ENCODE measurements around the gene CDKAL1. TPM values are rescaled to one million over a fixed set of nuclear protein-coding genes. Genes with fewer than 3 reads are reported as not detected.

Gene CDKAL1
- total and polyA plus RNA-seq, 2 of the 8 experiments (the other 6 are each of a cell fraction or from before 2014, with no cell fraction given), result 8.4 to 24.6 TPM

DNA sequence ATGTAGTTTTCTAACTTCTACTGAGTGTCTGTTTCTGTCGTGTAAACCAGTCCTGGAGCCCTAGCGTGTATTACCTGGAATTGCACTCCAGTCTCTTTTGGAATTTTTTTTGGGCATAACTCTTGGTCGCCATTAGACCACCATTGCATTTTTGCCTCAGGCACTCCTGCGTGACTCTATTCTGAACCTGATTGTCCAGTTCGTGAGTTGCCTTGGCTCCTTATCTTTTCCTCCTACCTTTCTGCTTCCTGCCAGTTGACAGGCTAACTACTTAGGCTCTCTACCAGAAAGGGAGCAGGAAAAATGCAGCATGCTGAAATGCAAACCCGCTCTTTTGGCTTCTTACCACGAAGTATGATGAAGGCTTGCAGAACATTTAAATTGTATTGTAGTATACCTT lies 568.4 kb downstream of the CDKAL1 start:
- no peak overlapping the region for H3K4me3 ChIP-seq (ENCODE audit: extremely low read depth in 1 of 4, insufficient read depth in 2 of 4, low read depth in 3 of 4, low read length in 4 of 4)
- H3K23ac ChIP-seq (ENCODE audit: insufficient read length), result no peak overlapping the region
- H3K4ac ChIP-seq (replicated peaks; ENCODE audit: insufficient read length, low read depth, low read length), result no peak overlapping the region
- H3K79me1 ChIP-seq (ENCODE audit: low read depth, low read length), result no peaks in the 10 kb centered on the region
- no peaks in the 10 kb centered on the region for H4K20me1 ChIP-seq (replicated peaks in 1 of 2; ENCODE audit: control insufficient read depth in 1 of 2, insufficient read depth in 2 of 2, low read length in 2 of 2)
- H3K14ac ChIP-seq (ENCODE audit: insufficient read length), result no peak overlapping the region
- no peaks in the 10 kb centered on the region for H3K23me2 ChIP-seq (ENCODE audit: low read depth, low read length)
- no peaks in the 10 kb centered on the region for H3K27me3 ChIP-seq (replicated peaks in 1 of 4; ENCODE audit: control insufficient read depth in 3 of 4, extremely low read depth in 1 of 4, insufficient read depth in 3 of 4, low read length in 3 of 4)
- TF ChIP-seq PHF8 (conservative IDR thresholded peaks at IDR 0.05; ENCODE audit: low read depth, low read length) (no peak), RFX5 (IDR thresholded peaks at IDR 0.05; ENCODE audit: borderline replicate concordance, low read depth, low read length) (no peak), BCL11A (IDR thresholded peaks at IDR 0.05; ENCODE audit: low read depth in 2 of 2, low read length in 2 of 2) (no peak), ZNF274 (IDR thresholded peaks at IDR 0.05; ENCODE audit: borderline replicate concordance, extremely low read depth, low read length) (no peak), CEBPB (IDR thresholded peaks at IDR 0.05; ENCODE audit: low read depth, low read length) (no peak), FOSL1 (IDR thresholded peaks at IDR 0.05; ENCODE audit: insufficient read depth, low read depth, low read length) (no peak), SP1 (IDR thresholded peaks at IDR 0.05; ENCODE audit: low read depth, low read length) (no peak), CHD2 (IDR thresholded peaks at IDR 0.05; ENCODE audit: low read length) (no peak), CBX8 (IDR thresholded peaks at IDR 0.05; ENCODE audit: borderline replicate concordance, low read depth, low read length) (no peak), ASH2L (IDR thresholded peaks at IDR 0.05; ENCODE audit: low read length) (no peak)
- TF ChIP-seq, protein P1, sequence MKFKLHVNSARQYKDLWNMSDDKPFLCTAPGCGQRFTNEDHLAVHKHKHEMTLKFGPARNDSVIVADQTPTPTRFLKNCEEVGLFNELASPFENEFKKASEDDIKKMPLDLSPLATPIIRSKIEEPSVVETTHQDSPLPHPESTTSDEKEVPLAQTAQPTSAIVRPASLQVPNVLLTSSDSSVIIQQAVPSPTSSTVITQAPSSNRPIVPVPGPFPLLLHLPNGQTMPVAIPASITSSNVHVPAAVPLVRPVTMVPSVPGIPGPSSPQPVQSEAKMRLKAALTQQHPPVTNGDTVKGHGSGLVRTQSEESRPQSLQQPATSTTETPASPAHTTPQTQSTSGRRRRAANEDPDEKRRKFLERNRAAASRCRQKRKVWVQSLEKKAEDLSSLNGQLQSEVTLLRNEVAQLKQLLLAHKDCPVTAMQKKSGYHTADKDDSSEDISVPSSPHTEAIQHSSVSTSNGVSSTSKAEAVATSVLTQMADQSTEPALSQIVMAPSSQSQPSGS (IDR thresholded peaks at IDR 0.05; ENCODE audit: low read length), result no peak
- no peak overlapping the region for H4K5ac ChIP-seq (ENCODE audit: insufficient read length, low read depth, low read length)
- no peak overlapping the region for H3K56ac ChIP-seq (replicated peaks; ENCODE audit: insufficient read length, low read depth, low read length)
- H2AFZ ChIP-seq (ENCODE audit: low read length), result no peak overlapping the region
- H3K79me2 ChIP-seq (ENCODE audit: control insufficient read depth in 1 of 2, insufficient read depth in 2 of 2, low read length in 2 of 2), result no peaks in the 10 kb centered on the region
- H3K27ac ChIP-seq (ENCODE audit: low read depth, low read length), result no peak overlapping the region
- no peak overlapping the region for H3K9ac ChIP-seq (replicated peaks in 1 of 4; ENCODE audit: extremely low read depth in 1 of 4, low read depth in 3 of 4, low read length in 3 of 4)
- 92% methylated on average over 7 of the region's 7 CpGs; no CpG with 5 or more reads in 1 of the 2 experiments for WGBS, 2 experiments (ENCODE audit: extremely low coverage in 1 of 2, insufficient coverage in 1 of 2, insufficient read length in 1 of 2, insufficient replicate concordance in 2 of 2, low coverage in 1 of 2, low lambda C conversion rate in 2 of 2, missing lambda C conversion rate in 1 of 2)
- H2AK5ac ChIP-seq (ENCODE audit: low read depth, low read length), result no peak overlapping the region
- no peak overlapping the region for H2BK20ac ChIP-seq (ENCODE audit: low read length)
- no peaks in the 10 kb centered on the region for H3K9me3 ChIP-seq (ENCODE audit: insufficient read depth in 2 of 2, low read depth in 1 of 2, low read length in 1 of 2)
- no peaks in the 10 kb centered on the region for H3K36me3 ChIP-seq (ENCODE audit: control insufficient read depth in 2 of 4, insufficient read depth in 4 of 4, low read length in 3 of 4)
- H3K4me1 ChIP-seq (replicated peaks in 1 of 4; ENCODE audit: control insufficient read depth in 3 of 4, insufficient read depth in 4 of 4, low read length in 3 of 4), result peaks cover 1 to 10% (median 9%) of the 10 kb centered on the region in 4 experiments; a peak in 4 of 7 replicates
- H2BK15ac ChIP-seq (ENCODE audit: low read length), result no peak overlapping the region; the same call in 1 of the 2 replicates
- DNase-seq (ENCODE audit: low read depth in 1 of 2, low spot score in 2 of 2), result no peak
- POLR2A ChIA-PET (ENCODE audit: partially characterized antibody), result no interaction called here
- H2BK5ac ChIP-seq (ENCODE audit: low read depth, low read length), result no peak overlapping the region
- no peak for FAIRE-seq
- no peak overlapping the region for H4K8ac ChIP-seq (ENCODE audit: extremely low read depth, insufficient read depth, low read length)
- peak overlapping the region; percentile 55 for H2BK12ac ChIP-seq (ENCODE audit: low read depth, low read length)
- H3K18ac ChIP-seq (ENCODE audit: extremely low read depth, low read length), result no peak overlapping the region
- CTCF ChIA-PET (ENCODE audit: partially characterized antibody), result no interaction called here
- H4K91ac ChIP-seq (replicated peaks; ENCODE audit: insufficient read length, low read length), result peak overlapping the region; percentile 42
- H2BK120ac ChIP-seq (replicated peaks; ENCODE audit: low read depth, low read length), result no peak overlapping the region
- H3K4me2 ChIP-seq (ENCODE audit: insufficient read depth in 1 of 2, low read depth in 2 of 2, low read length in 2 of 2), result no peak overlapping the region

Measured in H1 (cell line).